PC-9 (cell line): ENCODE measurements around the gene COA5. TPM values are rescaled to one million over a fixed set of nuclear protein-coding genes. Genes with fewer than 3 reads are reported as not detected.

Experiments
- BruUV-seq: library from RNA; stranded (reverse); fragments of 400-500 nt; replicated peaks from 2 replicates; lab custom pipeline; 2021; lab: Mats Ljungman, UMichigan
- CTCF ChIA-PET: fragments of 300-600 bp; sonication (Branson Sonifier 250); formaldehyde crosslinking; loops from one replicate; lab custom pipeline; 2022; ENCODE audit warnings: antibody characterized with exemption; lab: Charles Lee
- POLR2A ChIA-PET: fragments of 300-600 bp; sonication (Branson Sonifier 250); formaldehyde crosslinking; loops from one replicate; lab custom pipeline; 2022; ENCODE audit warnings: antibody characterized with exemption; ENCODE audit not compliant: unreplicated experiment; lab: Charles Lee
- DNase-seq, 2 experiments: peaks; one replicate each; pipeline versions ENCODE4 v3.0.0 to v3.0.0-alpha.2; 2015 to 2022; ENCODE audit warnings: mixed read lengths in 1 of 2
- H2AFZ ChIP-seq: fragments of 200-600 bp; sonication (generic); 2 replicates; pipeline ENCODE4 v1.8.1; 2017; ENCODE audit warnings: antibody characterized with exemption
- H3F3A ChIP-seq: fragments of 200-600 bp; sonication (generic); 2 replicates; pipeline ENCODE4 v1.8.1; 2017; ENCODE audit warnings: antibody characterized with exemption, mild to moderate bottlenecking, low read depth; ENCODE audit not compliant: insufficient read depth
- H3K27ac ChIP-seq: fragments of 200-600 bp; sonication (generic); 2 replicates; pipeline ENCODE4 v1.6.1; 2016; ENCODE audit warnings: mixed run types
- H3K27me3 ChIP-seq: fragments of 200-600 bp; sonication (generic); 2 replicates; pipeline ENCODE4 v1.6.1; 2016; ENCODE audit warnings: low read depth, mixed run types; ENCODE audit not compliant: insufficient read depth
- H3K36me3 ChIP-seq: fragments of 200-600 bp; sonication (generic); 2 replicates; pipeline ENCODE4 v1.6.1; 2016; ENCODE audit warnings: low read depth, mixed run types
- H3K4me1 ChIP-seq: fragments of 200-600 bp; sonication (generic); replicated peaks from 2 replicates; pipeline ENCODE4 v1.6.1; 2016; ENCODE audit warnings: mixed run types; ENCODE audit not compliant: insufficient read depth
- H3K4me2 ChIP-seq: fragments of 200-600 bp; sonication (generic); 2 replicates; pipeline ENCODE4 v1.6.1; 2017; ENCODE audit warnings: mixed run types
- H3K4me3 ChIP-seq: fragments of 200-600 bp; sonication (generic); 2 replicates; pipeline ENCODE4 v1.6.1; 2016; ENCODE audit warnings: mixed run types
- H3K79me2 ChIP-seq: fragments of 200-600 bp; sonication (generic); 2 replicates; pipeline ENCODE4 v1.6.1; 2017; ENCODE audit warnings: low read depth, mixed run types
- H3K9me2 ChIP-seq: fragments of 200-600 bp; sonication (generic); 2 replicates; pipeline ENCODE4 v1.8.1; 2017; ENCODE audit warnings: mild to moderate bottlenecking; ENCODE audit not compliant: insufficient read depth
- H3K9me3 ChIP-seq: fragments of 200-600 bp; sonication (generic); 2 replicates; pipeline ENCODE4 v1.8.1; 2016; ENCODE audit warnings: low read depth; ENCODE audit not compliant: insufficient read depth
- H4K20me1 ChIP-seq: fragments of 200-600 bp; sonication (generic); 2 replicates; pipeline ENCODE4 v1.8.1; 2017; ENCODE audit not compliant: insufficient read depth
- CTCF ChIP-seq: fragments of 200-600 bp; sonication (generic); conservative IDR thresholded peaks from 2 replicates; pipeline ENCODE4 v1.6.1; 2017; ENCODE audit warnings: mixed run types, antibody characterized with exemption, mild to moderate bottlenecking, moderate library complexity
- EZH2 ChIP-seq: fragments of 200-600 bp; sonication (generic); IDR thresholded peaks from 2 replicates; pipeline ENCODE4 v1.8.0; 2017; ENCODE audit warnings: antibody characterized with exemption, low read depth
- intact Hi-C: fragments of 100-400 bp; cut with micrococcal nuclease; formaldehyde crosslinking; loops from one replicate; pipeline ENCODE4 v1.10.0; 2022; ENCODE audit not compliant: unreplicated experiment
- total RNA-seq: library from RNA; stranded (reverse); gene quantifications from 2 replicates; pipeline ENCODE4 v1.2.3, GENCODE V29; 2021

Gene COA5
- total RNA-seq, 1 experiment from 2014 or later = 43.6 TPM

- peaks cover 3% of the 10 kb centered on the region; the same call in 1 of the 2 replicates for H4K20me1 ChIP-seq
- POLR2A ChIA-PET = no interaction called here
- peak overlapping the region; percentile 96 for H3K4me2 ChIP-seq
- intact Hi-C loops = loop anchor here (5.0 to 10.0 kb wide), 2 partner anchors 460 to 893 kb away; partner anchors contain the start of gene ZAP70
- H3K9me3 ChIP-seq = no peaks in the 10 kb centered on the region
- TF ChIP-seq EZH2 = no peak
- TF ChIP-seq CTCF = no peak
- peak overlapping the region; percentile 77 for H3K4me3 ChIP-seq
- no peaks in the 10 kb centered on the region for H3K9me2 ChIP-seq
- no peak for DNase-seq
- H3K36me3 ChIP-seq = peaks cover 27% of the 10 kb centered on the region
- BruUV-seq = no TSS peak
- H3K4me1 ChIP-seq = peaks cover 25% of the 10 kb centered on the region
- H3F3A ChIP-seq = peaks cover 5% of the 10 kb centered on the region
- peaks cover 65% of the 10 kb centered on the region for H3K79me2 ChIP-seq
- peak overlapping the region; percentile 70 for H3K27ac ChIP-seq
- H3K27me3 ChIP-seq = no peaks in the 10 kb centered on the region
- CTCF ChIA-PET = no interaction called here
- peak overlapping the region; percentile 93 for H2AFZ ChIP-seq
Observed at GRCh38 chr2:98607741-98608115, 584 bp downstream of the COA5 start.

DNA sequence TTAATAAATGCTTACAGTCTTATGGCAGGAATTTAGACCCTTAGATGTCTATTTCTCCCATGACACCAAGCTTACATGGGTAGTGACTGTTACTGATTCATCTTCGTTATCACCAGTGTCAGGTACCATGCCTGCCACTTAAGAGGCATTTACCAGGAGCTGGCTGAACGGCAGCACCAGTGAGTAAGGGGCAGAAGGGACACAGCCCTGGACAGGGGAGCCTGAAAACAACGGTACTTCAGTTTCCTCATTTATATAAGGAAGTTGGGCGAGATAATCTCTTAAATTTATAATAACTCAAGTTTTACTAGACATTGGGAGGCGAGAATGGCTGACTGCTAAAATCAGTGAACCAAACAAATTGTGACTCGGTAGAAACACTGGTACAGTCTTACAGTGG is 1.2 kb downstream of the COA5 start:
- peak overlapping the region; percentile 96 for H3K4me2 ChIP-seq
- ChIA-PET CTCF (no interaction called here), POLR2A (no interaction called here)
- TF ChIP-seq CTCF (no peak), EZH2 (no peak)
- intact Hi-C loops = loop anchor here (5.0 to 10.0 kb wide), 2 partner anchors 460 to 892 kb away; partner anchors contain the start of gene ZAP70
- peaks cover 5% of the 10 kb centered on the region for H3F3A ChIP-seq
- peaks cover 3% of the 10 kb centered on the region; the same call in 1 of the 2 replicates for H4K20me1 ChIP-seq
- H3K27ac ChIP-seq = no peak overlapping the region
- H2AFZ ChIP-seq = no peak overlapping the region
- H3K4me1 ChIP-seq = peaks cover 25% of the 10 kb centered on the region
- no peaks in the 10 kb centered on the region for H3K9me2 ChIP-seq
- no TSS peak for BruUV-seq
- no peaks in the 10 kb centered on the region for H3K9me3 ChIP-seq
- H3K4me3 ChIP-seq = peak overlapping the region; percentile 77
- H3K27me3 ChIP-seq = no peaks in the 10 kb centered on the region
- H3K79me2 ChIP-seq = peaks cover 65% of the 10 kb centered on the region
- no peak for DNase-seq
- H3K36me3 ChIP-seq = peaks cover 20% of the 10 kb centered on the region

GRCh38 chr2:98606431-98606830 is 1.9 kb downstream of the COA5 start:
- intact Hi-C loops = loop anchor here (5.0 to 10.0 kb wide), 2 partner anchors 461 to 892 kb away; partner anchors contain the start of gene ZAP70
- peaks cover 10% of the 10 kb centered on the region; the same call in 1 of the 2 replicates for H4K20me1 ChIP-seq
- no TSS peak for BruUV-seq

More at GRCh38 chr2:98606431-98606830, 1.9 kb downstream of the COA5 start:
- H3K9me3 ChIP-seq = no peaks in the 10 kb centered on the region
- peaks cover 63% of the 10 kb centered on the region for H3K79me2 ChIP-seq
- no peaks in the 10 kb centered on the region for H3K27me3 ChIP-seq
- H3F3A ChIP-seq = peaks cover 5% of the 10 kb centered on the region
- H3K36me3 ChIP-seq = peaks cover 18% of the 10 kb centered on the region
- H3K4me1 ChIP-seq = peaks cover 25% of the 10 kb centered on the region
- H3K4me3 ChIP-seq = peak overlapping the region; percentile 77; the same call in 1 of the 2 replicates
- ChIA-PET CTCF (no interaction called here), POLR2A (no interaction called here)
- H2AFZ ChIP-seq = no peak overlapping the region
- H3K4me2 ChIP-seq = peak overlapping the region; percentile 96
- no peak for TF ChIP-seq EZH2
- no peak for TF ChIP-seq CTCF
- H3K27ac ChIP-seq = no peak overlapping the region
- no peaks in the 10 kb centered on the region for H3K9me2 ChIP-seq
- DNase-seq = no peak
